ENCODE results near the gene CEL. TPM values are rescaled to one million over a fixed set of nuclear protein-coding genes. Genes with fewer than 3 reads are reported as not detected.

CEL gene
- total RNA-seq, 1 donor from 2014 or later: 0.13 TPM

- DNase-seq (ENCODE audit: low read depth in 2 of 2): peak in 1 of 2 donors; percentile 45
Measured at GRCh38 chr9:133103183-133103986, 41.6 kb downstream of the CEL start.

GRCh38 chr9:133103987-133104505, 42.3 kb downstream of the CEL start:
- no peak for DNase-seq (ENCODE audit: low read depth in 2 of 2)

GRCh38 chr9:133104718-133105460, 43.1 kb downstream of the CEL start:
- DNase-seq (ENCODE audit: low read depth in 2 of 2): no peak

- no peak for DNase-seq (ENCODE audit: low read depth in 2 of 2)
Measured at GRCh38 chr9:133105461-133105770, 43.6 kb downstream of the CEL start.

GRCh38 chr9:133106511-133107244, 44.9 kb downstream of the CEL start:
- DNase-seq (ENCODE audit: low read depth in 2 of 2): no peak

GRCh38 chr9:133107245-133107722, 45.5 kb downstream of the CEL start:
- no peak for DNase-seq (ENCODE audit: low read depth in 2 of 2)

- no peak for DNase-seq (ENCODE audit: low read depth in 2 of 2)
Measured at GRCh38 chr9:133107961-133108793, 46.4 kb downstream of the CEL start.

GRCh38 chr9:133108794-133109641, 47.2 kb downstream of the CEL start:
- DNase-seq (ENCODE audit: low read depth in 2 of 2): no peak

- no peak for DNase-seq (ENCODE audit: low read depth in 2 of 2)
Measured at GRCh38 chr9:133109931-133110650, 48.3 kb downstream of the CEL start.

GRCh38 chr9:133111808-133112662, 50.3 kb downstream of the CEL start:
- DNase-seq (ENCODE audit: low read depth in 2 of 2): no peak

GRCh38 chr9:133112663-133113026, 50.9 kb downstream of the CEL start:
- no peak for DNase-seq (ENCODE audit: low read depth in 2 of 2)

GRCh38 chr9:133113163-133113948, 51.6 kb downstream of the CEL start:
- DNase-seq (ENCODE audit: low read depth in 2 of 2): peak in 1 of 2 donors; percentile 44

- DNase-seq (ENCODE audit: low read depth in 2 of 2): no peak
Measured at GRCh38 chr9:133113949-133114885, 52.4 kb downstream of the CEL start.

GRCh38 chr9:133114886-133115603, 53.3 kb downstream of the CEL start:
- no peak for DNase-seq (ENCODE audit: low read depth in 2 of 2)

- DNase-seq (ENCODE audit: low read depth in 2 of 2): no peak
Measured at GRCh38 chr9:133115604-133116345, 54.0 kb downstream of the CEL start.

Data from dermis microvascular lymphatic vessel endothelial cell (primary cell).